HEK293T (cell line): ENCODE measurements around the gene NR4A1.
A peak's percentile ranks its signal among the peaks of the same experiment; 100 is the strongest.

Experiments
- CTCF ChIA-PET: fragments of 350-600 bp; formaldehyde crosslinking; extraction: SDS; loops from one replicate; lab custom pipeline; 2021; ENCODE audit warnings: antibody characterized with exemption, inconsistent platforms; lab: Yijun Ruan, JAX
- POLR2A ChIA-PET: fragments of 350-600 bp; formaldehyde crosslinking; extraction: SDS; loops from one replicate; lab custom pipeline; 2020; ENCODE audit warnings: antibody characterized with exemption, inconsistent platforms; lab: Yijun Ruan, JAX
- DNase-seq: peaks from one replicate; pipeline ENCODE4 v3.0.0; 2012; ENCODE audit warnings: mixed read lengths; ENCODE audit errors: extremely low spot score
- ARNT ChIP-seq: fragments of 450-650 bp; IDR thresholded peaks from 2 replicates; pipeline ENCODE4 v1.6.1; 2017; ENCODE audit warnings: mild to moderate bottlenecking
- BHLHE40 ChIP-seq: fragments of 450-650 bp; IDR thresholded peaks from 2 replicates; pipeline ENCODE4 v1.6.1; 2016; ENCODE audit warnings: mild to moderate bottlenecking, moderate library complexity, borderline replicate concordance
- CTBP1 ChIP-seq: fragments of 450-650 bp; IDR thresholded peaks from 2 replicates; pipeline ENCODE4 v1.6.1; 2016; ENCODE audit warnings: borderline replicate concordance
- ELF4 ChIP-seq: fragments of 450-650 bp; IDR thresholded peaks from 2 replicates; pipeline ENCODE4 v1.6.1; 2017; ENCODE audit warnings: antibody characterized with exemption
- FOXA1 ChIP-seq: fragments of 450-650 bp; IDR thresholded peaks from 2 replicates; pipeline ENCODE4 v1.6.1; 2016; ENCODE audit warnings: mild to moderate bottlenecking
- FOXK2 ChIP-seq: fragments of 450-650 bp; IDR thresholded peaks from 2 replicates; pipeline ENCODE4 v1.6.1; 2016; ENCODE audit warnings: mild to moderate bottlenecking
- FOXM1 ChIP-seq: fragments of 450-650 bp; IDR thresholded peaks from 2 replicates; pipeline ENCODE4 v1.6.1; 2017; ENCODE audit warnings: mild to moderate bottlenecking, borderline replicate concordance
- HDGF ChIP-seq: fragments of 450-650 bp; IDR thresholded peaks from 2 replicates; pipeline ENCODE4 v1.6.1; 2017; ENCODE audit warnings: antibody characterized with exemption, borderline replicate concordance
- L3MBTL2 ChIP-seq: fragments of 450-650 bp; conservative IDR thresholded peaks from 2 replicates; pipeline ENCODE4 v1.6.1; 2016; ENCODE audit warnings: mild to moderate bottlenecking
- LEF1 ChIP-seq: fragments of 450-650 bp; IDR thresholded peaks from 2 replicates; pipeline ENCODE4 v1.6.1; 2017; ENCODE audit warnings: mild to moderate bottlenecking, borderline replicate concordance
- NFRKB ChIP-seq: fragments of 450-650 bp; IDR thresholded peaks from 2 replicates; pipeline ENCODE4 v1.6.1; 2016; ENCODE audit warnings: mild to moderate bottlenecking, moderate library complexity
- SP1 ChIP-seq: fragments of 450-650 bp; IDR thresholded peaks from 2 replicates; pipeline ENCODE4 v1.6.1; 2017
- SUZ12 ChIP-seq: fragments of 450-650 bp; IDR thresholded peaks from 2 replicates; pipeline ENCODE4 v1.6.1; 2016; ENCODE audit warnings: mild to moderate bottlenecking
- TARDBP ChIP-seq: fragments of 450-650 bp; IDR thresholded peaks from 2 replicates; pipeline ENCODE4 v1.6.1; 2016
- ZNF384 ChIP-seq: fragments of 450-650 bp; IDR thresholded peaks from 2 replicates; pipeline ENCODE4 v1.6.1; 2016
- TF ChIP-seq, protein P1 (sequence below): fragments of 450-650 bp; IDR thresholded peaks from 2 replicates; pipeline ENCODE4 v1.6.1; 2016

Gene NR4A1

GRCh38 chr12:52029685-52030084 lies 21.6 kb upstream of the NR4A1 start:
- peak; percentile 67 for DNase-seq
- no peak for TF ChIP-seq ELF4
- TF ChIP-seq LEF1 = no peak
- no peak for TF ChIP-seq ARNT
- TF ChIP-seq FOXM1 = no peak
- no peak for TF ChIP-seq FOXK2
- TF ChIP-seq, protein P1, sequence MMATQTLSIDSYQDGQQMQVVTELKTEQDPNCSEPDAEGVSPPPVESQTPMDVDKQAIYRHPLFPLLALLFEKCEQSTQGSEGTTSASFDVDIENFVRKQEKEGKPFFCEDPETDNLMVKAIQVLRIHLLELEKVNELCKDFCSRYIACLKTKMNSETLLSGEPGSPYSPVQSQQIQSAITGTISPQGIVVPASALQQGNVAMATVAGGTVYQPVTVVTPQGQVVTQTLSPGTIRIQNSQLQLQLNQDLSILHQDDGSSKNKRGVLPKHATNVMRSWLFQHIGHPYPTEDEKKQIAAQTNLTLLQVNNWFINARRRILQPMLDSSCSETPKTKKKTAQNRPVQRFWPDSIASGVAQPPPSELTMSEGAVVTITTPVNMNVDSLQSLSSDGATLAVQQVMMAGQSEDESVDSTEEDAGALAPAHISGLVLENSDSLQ = no peak
- TF ChIP-seq NFRKB = no peak
- no peak for TF ChIP-seq ZNF384
- no peak for TF ChIP-seq SP1
- TF ChIP-seq HDGF = no peak
- TF ChIP-seq L3MBTL2 = no peak
- TF ChIP-seq FOXA1 = no peak
- no peak for TF ChIP-seq TARDBP
- no peak for TF ChIP-seq BHLHE40
- POLR2A ChIA-PET = interaction anchor here (1.2 kb wide), 1 partner anchor 40 kb away, joined by 4 read pairs; the partner anchor contains the start of gene ATG101
- CTCF ChIA-PET = interaction anchor here (0.6 to 1.8 kb wide), 8 partner anchors 9 to 92 kb away, joined by 3 to 8 read pairs (median 3); no protein-coding TSS in a partner anchor

GRCh38 chr12:52032446-52032803 lies 18.8 kb upstream of the NR4A1 start:
- ChIA-PET CTCF (interaction anchor here (0.7 to 3.9 kb wide), 4 partner anchors 8 to 81 kb away, joined by 3 to 22 read pairs (median 7); partner anchors contain the start of gene ACVR1B), POLR2A (interaction anchor here (0.6 to 2.8 kb wide), 7 partner anchors 11 to 50 kb away, joined by 3 to 22 read pairs (median 7); partner anchors contain the start of genes ATG101 and NR4A1)
- DNase-seq = no peak
- no peak for TF ChIP-seq SP1
- TF ChIP-seq NFRKB = no peak
- no peak for TF ChIP-seq HDGF
- TF ChIP-seq FOXK2 = no peak
- TF ChIP-seq ELF4 = no peak
- TF ChIP-seq, protein P1 = peak; percentile 45
- TF ChIP-seq L3MBTL2 = no peak
- no peak for TF ChIP-seq TARDBP

DNA sequence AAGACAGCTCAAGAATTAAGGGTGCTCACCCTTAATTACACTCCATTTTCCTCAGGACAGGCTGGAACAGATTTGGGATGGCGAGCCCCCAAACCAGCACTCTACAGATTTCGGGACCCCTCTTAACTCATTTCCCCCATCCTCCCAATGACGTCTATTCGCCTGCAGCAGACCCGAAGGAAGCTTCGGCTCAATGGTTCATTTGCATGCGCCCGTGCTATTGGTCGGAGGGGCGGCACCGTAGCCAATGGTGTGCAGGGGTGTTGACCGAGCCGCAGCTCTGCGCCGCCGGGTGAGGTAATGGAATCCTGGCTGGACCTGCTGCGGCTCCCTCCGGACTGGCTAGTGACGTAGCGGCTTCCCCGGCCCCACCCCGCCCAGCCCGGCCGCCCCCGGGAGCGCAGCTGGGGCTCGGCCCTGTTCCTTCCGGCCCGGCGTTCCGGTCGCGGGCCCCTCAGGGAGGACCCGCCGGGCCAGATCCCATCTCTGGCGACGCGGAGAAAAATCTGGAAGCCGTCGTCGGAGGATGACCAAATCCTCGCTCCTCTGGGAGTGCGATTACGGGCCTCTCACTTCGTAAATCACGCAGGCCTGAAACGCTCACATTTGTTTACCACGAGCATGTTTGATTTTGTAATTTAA lies 18.3 kb upstream of the NR4A1 start:
- TF ChIP-seq FOXM1 = no peak
- peak; percentile 43 for TF ChIP-seq L3MBTL2
- TF ChIP-seq ELF4 = no peak
- peak; percentile 92 for DNase-seq
- POLR2A ChIA-PET = interaction anchor here (0.6 to 2.8 kb wide), 7 partner anchors 11 to 50 kb away, joined by 3 to 22 read pairs (median 7); partner anchors contain the start of genes ATG101 and NR4A1
- CTCF ChIA-PET = interaction anchor here (0.6 to 3.9 kb wide), 4 partner anchors 9 to 81 kb away, joined by 3 to 22 read pairs (median 4); partner anchors contain the start of gene ACVR1B

DNA sequence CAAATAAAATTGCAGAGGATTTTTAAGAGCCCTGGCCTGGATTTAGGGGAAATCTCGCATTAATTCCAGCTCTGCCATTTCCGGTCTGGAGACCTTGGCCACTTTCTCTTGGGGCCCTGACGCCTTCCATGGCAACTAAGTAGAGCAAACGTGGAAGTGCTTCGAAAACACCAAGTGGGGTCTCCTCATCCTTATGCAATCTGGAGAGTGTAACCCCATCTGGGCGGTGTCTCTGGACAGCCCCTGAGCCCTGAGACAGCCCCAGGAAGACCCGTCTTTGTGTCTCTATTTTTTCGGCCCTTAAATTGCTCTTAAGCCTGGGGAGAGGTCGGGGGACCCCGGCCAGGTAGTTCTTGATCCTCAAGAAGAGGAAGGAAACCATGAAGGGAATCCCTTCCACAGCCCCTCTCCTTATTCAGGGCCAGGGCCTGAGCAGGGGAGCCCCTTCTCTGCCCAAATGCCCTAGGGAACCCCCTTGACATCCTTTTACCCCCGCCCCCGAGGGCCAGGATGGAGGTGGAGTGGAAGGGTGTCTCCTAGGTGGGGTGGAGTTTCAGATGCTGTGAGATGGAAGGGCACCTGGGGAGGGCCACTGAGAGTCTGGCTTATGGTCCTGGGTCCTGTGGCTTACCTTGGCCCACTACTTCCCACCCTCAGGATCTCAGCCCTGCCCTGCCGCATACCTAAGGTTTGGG lies 17.6 kb upstream of the NR4A1 start:
- no peak for DNase-seq
- TF ChIP-seq TARDBP (no peak), L3MBTL2 (0 out of 2 replicates have a peak, but pooled peaks have one; percentile 5), LEF1 (no peak), ELF4 (no peak)
- ChIA-PET CTCF (interaction anchor here (0.6 to 3.9 kb wide), 4 partner anchors 9 to 87 kb away, joined by 3 to 22 read pairs (median 4); no protein-coding TSS in a partner anchor), POLR2A (interaction anchor here (0.9 to 2.8 kb wide), 5 partner anchors 12 to 49 kb away, joined by 3 to 22 read pairs (median 7); partner anchors contain the start of genes ATG101 and NR4A1)

DNA sequence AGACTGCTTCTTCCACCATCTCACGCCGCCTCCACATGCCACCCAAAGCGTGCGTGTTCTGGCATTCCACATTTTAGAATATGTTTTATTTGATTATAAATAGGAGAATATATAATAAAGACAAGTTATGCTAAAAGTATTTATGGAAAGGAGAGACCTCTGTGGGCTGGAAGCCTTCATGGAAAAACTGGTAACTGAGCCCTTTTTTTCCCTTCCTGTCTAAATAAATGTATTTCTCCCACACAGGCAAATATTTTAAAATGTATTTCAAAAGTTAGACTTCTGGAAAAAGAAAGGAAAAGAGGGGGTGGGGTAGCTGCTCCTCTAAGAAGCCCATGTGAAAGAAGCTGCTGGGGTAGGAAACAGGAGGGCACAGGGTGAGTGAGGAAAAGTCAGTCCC lies 16.1 kb upstream of the NR4A1 start:
- DNase-seq = no peak
- POLR2A ChIA-PET = no interaction called here
- CTCF ChIA-PET = interaction anchor here (3.9 kb wide), 1 partner anchor 11 kb away, joined by 22 read pairs; no protein-coding TSS in a partner anchor
- TF ChIP-seq ARNT (no peak), SUZ12 (no peak), SP1 (no peak), ELF4 (no peak), ZNF384 (no peak), L3MBTL2 (no peak), CTBP1 (no peak), FOXM1 (no peak), FOXK2 (no peak), TARDBP (no peak), LEF1 (no peak), HDGF (no peak)
- TF ChIP-seq, protein P1 = no peak

DNA sequence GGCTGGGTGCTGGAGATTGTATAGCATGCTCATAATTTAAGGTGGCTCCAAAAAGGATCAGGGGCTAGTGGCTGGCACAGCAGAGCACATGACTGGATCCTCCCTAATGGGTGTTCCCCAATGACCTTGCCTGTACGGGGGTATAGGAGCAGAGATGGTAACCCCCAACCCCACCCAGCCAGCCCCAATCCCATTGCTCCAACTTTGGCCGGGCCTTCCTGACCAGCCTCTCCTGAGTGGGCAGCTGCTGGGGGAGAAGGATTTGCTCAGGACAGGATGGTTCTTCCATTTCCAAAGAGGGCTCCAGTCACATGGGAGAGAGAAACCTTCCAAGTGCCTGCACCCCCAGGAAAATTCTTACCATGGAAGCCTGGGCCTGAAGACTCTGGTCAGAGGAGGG lies 15.3 kb upstream of the NR4A1 start:
- no peak for DNase-seq
- ChIA-PET CTCF (no interaction called here), POLR2A (interaction anchor here (1.3 kb wide), 1 partner anchor 10 kb away, joined by 3 read pairs; no protein-coding TSS in a partner anchor)
- no peak for TF ChIP-seq FOXM1
- TF ChIP-seq HDGF = no peak
- no peak for TF ChIP-seq ZNF384
- no peak for TF ChIP-seq NFRKB
- TF ChIP-seq FOXK2 = no peak
- no peak for TF ChIP-seq BHLHE40
- no peak for TF ChIP-seq TARDBP
- TF ChIP-seq ELF4 = no peak
- no peak for TF ChIP-seq SP1
- no peak for TF ChIP-seq ARNT
- TF ChIP-seq L3MBTL2 = no peak
- TF ChIP-seq, protein P1 = no peak
- TF ChIP-seq LEF1 = no peak
- no peak for TF ChIP-seq FOXA1
- TF ChIP-seq CTBP1 = no peak
- no peak for TF ChIP-seq SUZ12
